Gastroesophageal sphincter (tissue), 4 donors: Measurements from ENCODE around the gene GUSB. TPM values are rescaled to one million over a fixed set of nuclear protein-coding genes. Genes with fewer than 3 reads are reported as not detected.

ENCODE experiments used
- ATAC-seq: fragments of 150-250 bp; one replicate; pipeline ENCODE4 v1.9.1; 2016; ENCODE audit warnings: mild to moderate bottlenecking, moderate library complexity
- H3K27ac ChIP-seq, 4 donors: fragments of 200-600 bp; sonication (generic) in 3 of 4; 1 replicate in 3 of 4; 2 replicates in 1 of 4; pipeline ENCODE4 v1.5.1; 2016 to 2019
- H3K27me3 ChIP-seq: fragments of 200-600 bp; sonication (generic); one replicate; pipeline ENCODE4 v1.5.1; 2019
- H3K36me3 ChIP-seq, 2 donors: fragments of 200-600 bp; sonication (generic); one replicate each; pipeline ENCODE4 v1.5.1; 2019; ENCODE audit warnings: control low read depth in 1 of 2
- H3K4me1 ChIP-seq, 3 donors: fragments of 200-600 bp; sonication (generic); 1 replicate in 2 of 3; 2 replicates in 1 of 3; pipeline ENCODE4 v1.5.1; 2016 to 2019; ENCODE audit warnings: control low read depth in 2 of 3
- H3K4me3 ChIP-seq, 2 donors: fragments of 200-600 bp; sonication (generic); one replicate each; pipeline ENCODE4 v1.5.1; 2019; ENCODE audit warnings: mild to moderate bottlenecking in 1 of 2, moderate library complexity in 1 of 2
- H3K9me3 ChIP-seq, 3 donors: fragments of 200-600 bp; sonication (generic); one replicate each; pipeline ENCODE4 v1.5.1; 2017 to 2019; ENCODE audit warnings: control low read depth in 2 of 3
- CTCF ChIP-seq, 4 experiments: fragments of 200-600 bp in 2 of 4; fragments of 450-650 bp in 2 of 4; sonication (generic) in 1 of 4; IDR thresholded peaks; one replicate each; pipeline ENCODE4 v1.5.1; 2017 to 2019; ENCODE audit warnings: antibody characterized with exemption in 4 of 4, mild to moderate bottlenecking in 2 of 4, moderate library complexity in 2 of 4
- EP300 ChIP-seq: sonication (generic); formaldehyde crosslinking; IDR thresholded peaks from one replicate; pipeline ENCODE4 v1.6.1; 2017; ENCODE audit warnings: antibody characterized with exemption, mild to moderate bottlenecking
- POLR2A ChIP-seq, 2 donors: fragments of 450-650 bp; IDR thresholded peaks; one replicate each; pipeline ENCODE4 v1.6.1; 2017; ENCODE audit warnings: antibody characterized with exemption in 2 of 2, mild to moderate bottlenecking in 2 of 2, moderate library complexity in 1 of 2
- POLR2AphosphoS5 ChIP-seq: sonication (generic); formaldehyde crosslinking; IDR thresholded peaks from one replicate; pipeline ENCODE4 v1.6.1; 2017; ENCODE audit warnings: antibody characterized with exemption
- WGBS, 2 donors: methylation state at CpG; one replicate each; pipeline ENCODE4 v1.1.5; 2018; ENCODE audit warnings: low coverage in 1 of 2; 5-methylcytosine and 5-hydroxymethylcytosine counted together
- total RNA-seq, 4 donors: library from RNA; depleted of rRNA; stranded (reverse); fragments of >200 nt; gene quantifications; one replicate each; pipeline ENCODE4 v1.1.0, GENCODE V29; 2016

GUSB gene
- total RNA-seq, 4 donors from 2014 or later, result 14.8 to 17.1 (median 15.9) TPM

- peaks cover 0 to 65% of the 10 kb centered on the region in 2 donors for H3K36me3 ChIP-seq
- no peak overlapping the region for H3K4me3 ChIP-seq
- H3K27me3 ChIP-seq, result no peaks in the 10 kb centered on the region
- no peak for ATAC-seq
- peaks cover 0 to 27% (median 13%) of the 10 kb centered on the region in 3 donors for H3K4me1 ChIP-seq
- H3K27ac ChIP-seq, result no peak overlapping the region
- 85 to 94% methylated on average over 4 to 5 of the region's 18 CpGs for WGBS, 2 donors
- H3K9me3 ChIP-seq, result no peaks in the 10 kb centered on the region
- TF ChIP-seq POLR2A (IDR thresholded peaks at IDR 0.05) (no peak), POLR2AphosphoS5 (no peak), EP300 (no peak), CTCF (IDR thresholded peaks at IDR 0.05) (no peak)
Observed at GRCh38 chr7:65978891-65979582, 3.0 kb downstream of the GUSB start.

GRCh38 chr7:65976659-65977196 lies 5.3 kb downstream of the GUSB start:
- Histone ChIP-seq H3K4me1 (peaks cover 0 to 20% (median 10%) of the 10 kb centered on the region in 3 donors), H3K9me3 (no peaks in the 10 kb centered on the region), H3K27me3 (no peaks in the 10 kb centered on the region), H3K36me3 (peaks cover 0 to 88% of the 10 kb centered on the region in 2 donors), H3K27ac (no peak overlapping the region), H3K4me3 (no peak overlapping the region)
- WGBS, 2 donors, result 80 to 91% methylated on average over 1 to 13 of the region's 16 CpGs
- no peak for ATAC-seq
- TF ChIP-seq EP300, result no peak
- no peak for TF ChIP-seq POLR2AphosphoS5
- TF ChIP-seq POLR2A (IDR thresholded peaks at IDR 0.05), result no peak
- no peak for TF ChIP-seq CTCF (IDR thresholded peaks at IDR 0.05)

GRCh38 chr7:65975814-65976445 lies 6.1 kb downstream of the GUSB start:
- Histone ChIP-seq H3K27me3 (no peaks in the 10 kb centered on the region), H3K4me1 (peaks cover 0 to 12% (median 10%) of the 10 kb centered on the region in 3 donors), H3K4me3 (no peak overlapping the region), H3K27ac (no peak overlapping the region), H3K9me3 (no peaks in the 10 kb centered on the region), H3K36me3 (peaks cover 0 to 96% of the 10 kb centered on the region in 2 donors)
- TF ChIP-seq EP300, result no peak
- TF ChIP-seq POLR2A (IDR thresholded peaks at IDR 0.05), result no peak
- TF ChIP-seq CTCF (IDR thresholded peaks at IDR 0.05), result no peak
- no peak for TF ChIP-seq POLR2AphosphoS5
- no peak for ATAC-seq
- 92% methylated on average over 10 of the region's 11 CpGs; no CpG with 5 or more reads in 1 of the 2 donors for WGBS, 2 donors

- WGBS, 2 donors, result no CpG with 5 or more reads among the region's 9 CpGs
- Histone ChIP-seq H3K4me3 (no peak overlapping the region), H3K9me3 (no peaks in the 10 kb centered on the region), H3K4me1 (peaks cover 0 to 1% (median 0%) of the 10 kb centered on the region in 3 donors), H3K36me3 (peaks cover 0 to 100% of the 10 kb centered on the region in 2 donors), H3K27ac (no peak overlapping the region), H3K27me3 (no peaks in the 10 kb centered on the region)
- ATAC-seq, result no peak
- TF ChIP-seq CTCF (IDR thresholded peaks at IDR 0.05), result no peak
- TF ChIP-seq POLR2A (IDR thresholded peaks at IDR 0.05), result no peak
- TF ChIP-seq POLR2AphosphoS5, result no peak
- TF ChIP-seq EP300, result no peak
Observed at GRCh38 chr7:65974876-65975275, 7.1 kb downstream of the GUSB start.
